ENCODE data around the gene SORCS2. TPM values are rescaled to one million over a fixed set of nuclear protein-coding genes. Genes with fewer than 3 reads are reported as not detected.

The SORCS2 gene
- total and polyA plus RNA-seq, 2 of the 4 experiments (the other 2 are of a cell fraction) = 0.36 to 0.62 TPM

- Histone ChIP-seq H3K4me3 (ENCODE audit: insufficient read depth, low read depth, low read length) (no peak overlapping the region), H3K79me1 (ENCODE audit: low read depth in 1 of 2, low read length in 2 of 2) (no peaks in the 10 kb centered on the region), H3K56ac (ENCODE audit: extremely low read depth, insufficient read depth, low read length) (no peak overlapping the region), H3K14ac (replicated peaks; ENCODE audit: low read depth, low read length) (no peak overlapping the region), H2BK120ac (ENCODE audit: low read depth, low read length) (no peak overlapping the region), H4K20me1 (ENCODE audit: insufficient read depth, low read length) (no peaks in the 10 kb centered on the region), H3K9me1 (ENCODE audit: insufficient read depth, low read length) (no peaks in the 10 kb centered on the region), H3K9me3 (ENCODE audit: control insufficient read depth, insufficient read depth, low read length) (no peaks in the 10 kb centered on the region), H2AFZ (replicated peaks; ENCODE audit: low read length, poor library complexity) (no peak overlapping the region), H3K9ac (ENCODE audit: low read depth, low read length) (no peak overlapping the region), H3K4ac (ENCODE audit: low read depth, low read length) (no peak overlapping the region), H4K5ac (ENCODE audit: low read depth, low read length) (no peak overlapping the region), H3K4me1 (ENCODE audit: control insufficient read depth, insufficient read depth, low read length) (no peaks in the 10 kb centered on the region), H3K23ac (ENCODE audit: low read depth, low read length) (no peak overlapping the region), H3K36me3 (ENCODE audit: control insufficient read depth, insufficient read depth, low read length) (no peaks in the 10 kb centered on the region), H2AK9ac (replicated peaks; ENCODE audit: low read depth, low read length, poor library complexity) (no peak overlapping the region), H3K4me2 (ENCODE audit: low read depth, low read length) (no peak overlapping the region), H2BK20ac (ENCODE audit: low read depth, low read length) (no peak overlapping the region), H2BK5ac (ENCODE audit: low read depth, low read length, poor library complexity, severe bottlenecking) (no peak overlapping the region), H4K8ac (ENCODE audit: low read depth in 2 of 2, low read length in 2 of 2) (no peak overlapping the region), H2AK5ac (ENCODE audit: low read depth, low read length) (no peak overlapping the region), H3K27me3 (ENCODE audit: control insufficient read depth, insufficient read depth, low read length) (peaks cover 7% of the 10 kb centered on the region), H4K91ac (ENCODE audit: insufficient read depth, low read depth, low read length) (no peak overlapping the region), H3K27ac (ENCODE audit: insufficient read depth, low read length) (no peak overlapping the region), H3K18ac (ENCODE audit: low read depth, low read length) (no peak overlapping the region), H2BK15ac (ENCODE audit: low read depth, low read length) (no peak overlapping the region)
- WGBS, 2 experiments (ENCODE audit: extremely low coverage in 2 of 2, insufficient read length in 1 of 2) = 89% methylated on average over 7 of the region's 17 CpGs; no CpG with 5 or more reads in 1 of the 2 experiments
- ATAC-seq (ENCODE audit: low read depth) (no peak), DNase-seq (no peak)
- TF ChIP-seq CHD1 (IDR thresholded peaks at IDR 0.05; ENCODE audit: low read depth, low read length) (no peak), CTCF (conservative IDR thresholded peaks at IDR 0.05; ENCODE audit: low read depth, low read length) (no peak), RCOR1 (IDR thresholded peaks at IDR 0.05; ENCODE audit: insufficient replicate concordance, low read length) (no peak), NFE2L2 (IDR thresholded peaks at IDR 0.05; ENCODE audit: low read depth, low read length) (no peak), FOS (IDR thresholded peaks at IDR 0.05; ENCODE audit: low read depth, low read length) (no peak), USF2 (IDR thresholded peaks at IDR 0.05; ENCODE audit: low read depth, low read length) (no peak), CEBPB (IDR thresholded peaks at IDR 0.05; ENCODE audit: low read depth, low read length) (no peak)
- dilution Hi-C loops (cut with HindIII; ENCODE audit: low sequenced_read_pairs, unreplicated experiment) (no loop called here), in situ Hi-C loops (cut with MboI; ENCODE audit: low sequenced_read_pairs) (no loop called here), intact Hi-C loops (cut with micrococcal nuclease) (no loop called here)
- ChIA-PET POLR2A (ENCODE audit: unreplicated experiment) (no interaction called here), CTCF (no interaction called here)
- no TSS peak for BruUV-seq (replicated peaks)
Observed at GRCh38 chr4:7540654-7541413, 348.5 kb downstream of the SORCS2 start.
